ENCODE data around the gene MAIP1.
A peak's percentile ranks its signal among the peaks of the same experiment; 100 is the strongest.

- TF ChIP-seq CTCF (IDR thresholded peaks at IDR 0.05) (peak; percentile 84), ZFX (IDR thresholded peaks at IDR 0.05; ENCODE audit: borderline replicate concordance) (no peak)
These were observed 24.6 kb downstream of the MAIP1 start for GRCh38 chr2:199979832-199980628.
